Measurements from ENCODE around the gene CYP2J2. TPM values are rescaled to one million over a fixed set of nuclear protein-coding genes. Genes with fewer than 3 reads are reported as not detected.

The CYP2J2 gene
- total RNA-seq, 1 donor from 2014 or later = 1.4 TPM

DNA sequence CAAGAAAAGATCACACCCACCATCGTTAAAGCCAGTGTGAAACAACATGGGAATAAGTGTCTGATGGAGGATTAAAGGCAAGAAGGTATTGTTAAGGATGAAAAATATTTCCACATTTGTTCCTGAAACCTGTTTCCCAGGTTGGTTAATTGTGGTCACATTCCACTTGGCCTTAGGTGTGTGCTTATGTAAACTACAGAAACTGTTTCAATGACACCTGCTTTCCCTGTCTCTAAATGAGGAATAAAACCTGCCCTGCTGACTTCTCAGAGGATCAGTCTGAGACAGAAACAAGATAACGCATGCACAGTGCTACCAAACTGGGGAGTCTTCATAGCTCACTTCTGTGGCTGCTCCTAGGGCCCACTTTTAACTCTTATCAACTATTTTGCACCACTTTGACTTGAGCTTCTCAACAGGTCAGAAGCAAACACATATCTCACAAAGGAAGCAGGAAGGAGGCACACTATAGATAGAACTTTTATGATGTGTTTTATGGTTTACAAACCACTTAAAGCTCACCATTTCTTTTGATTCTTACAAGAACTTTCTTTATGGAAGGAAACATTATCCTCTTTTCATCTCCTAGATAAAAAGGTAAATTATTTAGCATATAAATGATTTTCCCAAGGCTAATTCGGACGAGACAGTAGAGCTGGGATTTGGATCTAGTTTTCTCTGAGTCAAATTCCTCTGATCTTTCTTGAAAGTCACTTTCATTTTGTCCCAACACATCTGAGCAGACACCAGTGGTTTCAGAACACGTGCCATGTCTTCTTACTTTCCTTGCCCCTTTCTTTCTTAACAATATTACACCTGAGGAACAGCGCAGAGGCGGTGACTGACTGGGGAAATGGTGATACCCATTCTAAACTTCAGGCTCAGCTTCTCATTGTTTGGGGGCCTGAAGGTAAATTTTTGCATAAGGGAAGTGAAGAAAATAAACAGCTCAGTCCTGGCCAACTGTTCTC lies 33.4 kb downstream of the CYP2J2 start:
- intact Hi-C loops (cut with DNase I) = no loop called here
- TF ChIP-seq, protein P1, sequence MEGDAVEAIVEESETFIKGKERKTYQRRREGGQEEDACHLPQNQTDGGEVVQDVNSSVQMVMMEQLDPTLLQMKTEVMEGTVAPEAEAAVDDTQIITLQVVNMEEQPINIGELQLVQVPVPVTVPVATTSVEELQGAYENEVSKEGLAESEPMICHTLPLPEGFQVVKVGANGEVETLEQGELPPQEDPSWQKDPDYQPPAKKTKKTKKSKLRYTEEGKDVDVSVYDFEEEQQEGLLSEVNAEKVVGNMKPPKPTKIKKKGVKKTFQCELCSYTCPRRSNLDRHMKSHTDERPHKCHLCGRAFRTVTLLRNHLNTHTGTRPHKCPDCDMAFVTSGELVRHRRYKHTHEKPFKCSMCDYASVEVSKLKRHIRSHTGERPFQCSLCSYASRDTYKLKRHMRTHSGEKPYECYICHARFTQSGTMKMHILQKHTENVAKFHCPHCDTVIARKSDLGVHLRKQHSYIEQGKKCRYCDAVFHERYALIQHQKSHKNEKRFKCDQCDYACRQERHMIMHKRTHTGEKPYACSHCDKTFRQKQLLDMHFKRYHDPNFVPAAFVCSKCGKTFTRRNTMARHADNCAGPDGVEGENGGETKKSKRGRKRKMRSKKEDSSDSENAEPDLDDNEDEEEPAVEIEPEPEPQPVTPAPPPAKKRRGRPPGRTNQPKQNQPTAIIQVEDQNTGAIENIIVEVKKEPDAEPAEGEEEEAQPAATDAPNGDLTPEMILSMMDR (IDR thresholded peaks at IDR 0.05) = no peak
- peak; percentile 87 for ATAC-seq
- H3K27ac ChIP-seq = peak overlapping the region; percentile 63
- no peaks in the 10 kb centered on the region for H3K4me1 ChIP-seq
- no peak for DNase-seq
- no peaks in the 10 kb centered on the region for H3K27me3 ChIP-seq
- no peaks in the 10 kb centered on the region for H3K9me3 ChIP-seq
- H3K36me3 ChIP-seq = no peaks in the 10 kb centered on the region
- no peak overlapping the region for H3K4me3 ChIP-seq

DNA sequence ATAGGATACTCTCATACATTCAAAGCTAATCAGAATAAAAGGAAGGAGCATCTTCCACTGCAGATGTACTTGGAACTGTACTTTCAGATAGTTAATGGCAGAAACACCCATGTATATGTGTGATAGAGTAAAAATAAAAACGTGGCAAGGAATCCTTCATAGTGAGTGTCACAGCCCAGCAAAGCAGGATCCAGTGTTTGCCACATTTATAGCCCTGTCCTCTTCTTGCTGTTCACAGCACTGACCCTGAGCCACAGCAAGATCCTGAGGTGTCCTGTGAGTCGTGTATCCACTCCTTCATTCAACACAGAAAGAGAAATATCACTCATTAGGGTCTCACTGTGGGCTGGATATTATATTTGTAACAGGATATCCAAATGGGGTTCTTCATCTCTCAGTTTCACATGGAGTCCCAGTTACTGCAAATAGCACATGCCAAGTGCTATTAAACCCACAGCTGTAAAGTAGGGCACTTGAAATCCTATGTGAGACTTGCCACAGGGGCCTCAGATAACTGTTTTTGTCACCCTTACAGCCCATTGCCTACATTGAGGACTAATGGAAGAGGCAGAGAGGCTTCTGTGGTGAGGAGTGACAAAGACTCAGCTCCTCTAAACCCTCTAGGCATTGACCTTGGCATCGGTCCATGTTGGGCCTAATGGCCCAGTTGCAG lies 41.3 kb downstream of the CYP2J2 start:
- ATAC-seq (no peak), DNase-seq (no peak)
- Histone ChIP-seq H3K4me3 (no peak overlapping the region), H3K27ac (no peak overlapping the region), H3K27me3 (no peaks in the 10 kb centered on the region), H3K9me3 (no peaks in the 10 kb centered on the region), H3K4me1 (no peaks in the 10 kb centered on the region), H3K36me3 (no peaks in the 10 kb centered on the region)
- intact Hi-C loops (cut with DNase I) = no loop called here
- TF ChIP-seq, protein P1 (IDR thresholded peaks at IDR 0.05) = no peak

DNA sequence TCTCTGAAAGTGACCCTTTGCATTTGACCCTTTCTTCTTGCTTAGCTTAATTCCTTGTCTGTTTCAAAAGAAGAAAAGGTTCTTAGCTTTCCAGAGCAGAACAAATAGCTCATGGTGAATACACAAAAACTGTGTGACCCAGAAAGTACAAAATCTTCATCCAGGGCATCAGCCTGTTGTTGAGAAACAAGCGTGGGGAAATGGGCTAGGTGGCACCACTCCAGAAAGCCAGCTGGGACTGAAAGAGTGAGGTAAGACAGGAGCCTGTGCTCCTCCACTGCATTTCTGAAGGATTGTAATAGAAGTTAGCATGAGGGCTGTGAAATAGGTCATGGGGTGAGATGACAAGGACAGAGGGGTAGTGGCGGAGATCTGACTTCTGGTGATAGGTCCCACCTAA lies 45.8 kb downstream of the CYP2J2 start:
- ATAC-seq (no peak), DNase-seq (no peak)

DNA sequence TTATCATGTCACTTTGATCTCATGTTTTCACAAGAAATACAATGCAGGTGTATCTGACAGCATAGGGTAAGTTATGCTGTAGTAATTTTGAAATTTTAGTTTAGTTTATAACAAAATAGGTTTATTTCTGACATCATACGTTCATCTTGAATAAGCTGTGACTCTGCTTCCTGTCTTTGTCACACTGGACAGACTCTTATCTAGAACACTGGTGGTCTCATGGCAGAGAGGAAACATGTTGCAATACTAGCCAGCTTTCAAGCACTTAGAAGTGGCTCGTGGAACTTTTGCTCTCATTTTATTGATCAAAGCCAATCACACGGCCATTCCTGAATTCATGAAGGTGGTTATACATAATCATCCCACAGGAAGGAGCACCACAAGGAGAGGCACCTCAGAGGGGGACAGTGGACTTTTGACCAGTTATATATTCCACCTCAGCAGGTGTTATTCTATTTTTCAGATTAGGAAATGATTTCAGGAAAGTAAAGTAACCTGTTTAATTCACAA lies 46.5 kb downstream of the CYP2J2 start:
- TF ChIP-seq, protein P1 (IDR thresholded peaks at IDR 0.05) = no peak
- intact Hi-C loops (cut with DNase I) = no loop called here
- no peak overlapping the region for H3K27ac ChIP-seq
- H3K9me3 ChIP-seq = peaks cover 4% of the 10 kb centered on the region
- no peaks in the 10 kb centered on the region for H3K27me3 ChIP-seq
- ATAC-seq = no peak
- DNase-seq = no peak
- no peak overlapping the region for H3K4me3 ChIP-seq
- no peaks in the 10 kb centered on the region for H3K4me1 ChIP-seq
- no peaks in the 10 kb centered on the region for H3K36me3 ChIP-seq

More for the DNA sequence above, 45.8 kb downstream of the CYP2J2 start:
- Histone ChIP-seq H3K27ac (no peak overlapping the region), H3K27me3 (no peaks in the 10 kb centered on the region), H3K4me1 (no peaks in the 10 kb centered on the region), H3K36me3 (no peaks in the 10 kb centered on the region), H3K4me3 (no peak overlapping the region), H3K9me3 (peaks cover 4% of the 10 kb centered on the region)
- TF ChIP-seq, protein P1 (IDR thresholded peaks at IDR 0.05) = no peak
- intact Hi-C loops (cut with DNase I) = no loop called here

DNA sequence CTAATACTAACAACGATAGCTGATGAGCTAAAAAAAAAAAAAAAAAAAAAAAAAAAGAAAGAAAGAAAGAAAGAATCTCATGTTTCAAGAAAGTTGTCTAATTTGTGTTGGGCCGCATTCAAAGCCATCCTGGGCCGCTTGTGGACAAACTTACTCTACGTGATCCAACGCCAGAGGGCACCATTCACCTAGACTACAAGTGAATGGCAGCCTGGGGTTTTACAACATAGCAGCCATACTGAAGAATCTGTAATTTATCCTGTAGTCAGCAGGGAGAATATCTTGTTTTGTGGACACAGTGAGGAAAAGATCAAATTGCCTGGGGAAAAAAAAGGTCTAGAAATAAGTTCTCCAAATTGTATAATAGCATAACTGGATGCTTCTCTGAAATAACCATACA lies 47.0 kb downstream of the CYP2J2 start:
- intact Hi-C loops (cut with DNase I) = no loop called here
- no peaks in the 10 kb centered on the region for H3K36me3 ChIP-seq
- peaks cover 4% of the 10 kb centered on the region for H3K9me3 ChIP-seq
- H3K27ac ChIP-seq = no peak overlapping the region
- H3K4me3 ChIP-seq = no peak overlapping the region
- DNase-seq (no peak), ATAC-seq (peak; percentile 93)
- no peaks in the 10 kb centered on the region for H3K27me3 ChIP-seq
- TF ChIP-seq, protein P1 (IDR thresholded peaks at IDR 0.05) = peak; percentile 48
- H3K4me1 ChIP-seq = no peaks in the 10 kb centered on the region
